Parathyroid adenoma (tissue), 2 donors: ENCODE measurements around the gene PHF13.

Experiments used
- H2AFZ ChIP-seq: fragments of 300-600 bp; sonication (generic); one replicate; pipeline ENCODE4 v1.7.0; 2017; ENCODE audit warnings: antibody characterized with exemption, mild to moderate bottlenecking
- H3K27ac ChIP-seq: fragments of 300-600 bp; sonication (generic); one replicate; pipeline ENCODE4 v1.7.0; 2017
- H3K27me3 ChIP-seq: fragments of 300-600 bp; sonication (generic); one replicate; pipeline ENCODE4 v1.7.0; 2017; ENCODE audit warnings: low read length; ENCODE audit not compliant: control insufficient read depth, insufficient read depth
- H3K36me3 ChIP-seq: fragments of 300-600 bp; sonication (generic); one replicate; pipeline ENCODE4 v1.7.0; 2017; ENCODE audit warnings: low read length; ENCODE audit not compliant: control insufficient read depth, insufficient read depth
- H3K4me1 ChIP-seq: fragments of 300-600 bp; sonication (generic); one replicate; pipeline ENCODE4 v1.7.0; 2017; ENCODE audit warnings: control low read depth
- H3K4me2 ChIP-seq: fragments of 300-600 bp; sonication (generic); one replicate; pipeline ENCODE4 v1.7.0; 2017; ENCODE audit warnings: low read length
- H3K4me3 ChIP-seq: fragments of 300-600 bp; sonication (generic); one replicate; pipeline ENCODE4 v1.7.0; 2017; ENCODE audit warnings: low read depth, low read length
- H3K79me2 ChIP-seq: fragments of 300-600 bp; sonication (generic); one replicate; pipeline ENCODE4 v1.7.0; 2017; ENCODE audit warnings: control low read depth
- H3K9ac ChIP-seq: fragments of 300-600 bp; sonication (generic); one replicate; pipeline ENCODE4 v1.7.0; 2017; ENCODE audit warnings: mild to moderate bottlenecking
- H3K9me3 ChIP-seq: fragments of 300-600 bp; sonication (generic); one replicate; pipeline ENCODE4 v1.7.0; 2017; ENCODE audit warnings: low read length; ENCODE audit not compliant: control insufficient read depth
- TF ChIP-seq, protein P1 (sequence below): fragments of 300-600 bp; sonication (generic); IDR thresholded peaks from one replicate; pipeline ENCODE4 v1.7.0; 2017; ENCODE audit warnings: antibody characterized with exemption, mild to moderate bottlenecking
- donor health status: primary hyperparathyroidism.

The PHF13 gene

DNA sequence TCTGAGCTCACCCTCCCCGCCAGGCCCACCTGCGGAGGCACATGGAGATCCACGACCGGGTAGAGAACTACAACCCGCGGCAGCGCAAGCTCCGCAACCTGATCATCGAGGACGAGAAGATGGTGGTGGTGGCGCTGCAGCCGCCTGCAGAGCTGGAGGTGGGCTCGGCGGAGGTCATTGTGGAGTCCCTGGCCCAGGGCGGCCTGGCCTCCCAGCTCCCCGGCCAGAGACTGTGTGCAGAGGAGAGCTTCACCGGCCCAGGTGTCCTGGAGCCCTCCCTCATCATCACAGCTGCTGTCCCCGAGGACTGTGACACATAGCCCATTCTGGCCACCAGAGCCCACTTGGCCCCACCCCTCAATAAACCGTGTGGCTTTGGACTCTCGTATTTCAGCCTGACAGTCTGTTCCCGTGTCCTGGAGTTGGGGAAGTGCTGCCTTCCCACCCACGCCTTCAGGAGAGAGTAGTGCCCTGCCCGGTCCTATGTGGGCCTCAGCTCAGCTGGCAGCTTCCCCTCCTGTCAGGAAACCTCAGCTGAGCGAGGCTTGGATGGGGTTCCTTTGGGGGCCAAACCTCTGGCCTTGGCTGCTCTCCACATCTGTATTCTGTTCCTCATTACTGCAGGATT, 24.5 kb upstream of the PHF13 start:
- Histone ChIP-seq H3K9ac (no peak overlapping the region), H3K9me3 (no peaks in the 10 kb centered on the region), H3K27ac (no peak overlapping the region), H3K4me2 (no peak overlapping the region), H3K4me1 (peaks cover 2% of the 10 kb centered on the region), H3K36me3 (no peaks in the 10 kb centered on the region), H3K27me3 (no peaks in the 10 kb centered on the region), H3K4me3 (no peak overlapping the region), H2AFZ (no peak overlapping the region), H3K79me2 (no peaks in the 10 kb centered on the region)
- TF ChIP-seq, protein P1, sequence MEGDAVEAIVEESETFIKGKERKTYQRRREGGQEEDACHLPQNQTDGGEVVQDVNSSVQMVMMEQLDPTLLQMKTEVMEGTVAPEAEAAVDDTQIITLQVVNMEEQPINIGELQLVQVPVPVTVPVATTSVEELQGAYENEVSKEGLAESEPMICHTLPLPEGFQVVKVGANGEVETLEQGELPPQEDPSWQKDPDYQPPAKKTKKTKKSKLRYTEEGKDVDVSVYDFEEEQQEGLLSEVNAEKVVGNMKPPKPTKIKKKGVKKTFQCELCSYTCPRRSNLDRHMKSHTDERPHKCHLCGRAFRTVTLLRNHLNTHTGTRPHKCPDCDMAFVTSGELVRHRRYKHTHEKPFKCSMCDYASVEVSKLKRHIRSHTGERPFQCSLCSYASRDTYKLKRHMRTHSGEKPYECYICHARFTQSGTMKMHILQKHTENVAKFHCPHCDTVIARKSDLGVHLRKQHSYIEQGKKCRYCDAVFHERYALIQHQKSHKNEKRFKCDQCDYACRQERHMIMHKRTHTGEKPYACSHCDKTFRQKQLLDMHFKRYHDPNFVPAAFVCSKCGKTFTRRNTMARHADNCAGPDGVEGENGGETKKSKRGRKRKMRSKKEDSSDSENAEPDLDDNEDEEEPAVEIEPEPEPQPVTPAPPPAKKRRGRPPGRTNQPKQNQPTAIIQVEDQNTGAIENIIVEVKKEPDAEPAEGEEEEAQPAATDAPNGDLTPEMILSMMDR, result no peak

DNA sequence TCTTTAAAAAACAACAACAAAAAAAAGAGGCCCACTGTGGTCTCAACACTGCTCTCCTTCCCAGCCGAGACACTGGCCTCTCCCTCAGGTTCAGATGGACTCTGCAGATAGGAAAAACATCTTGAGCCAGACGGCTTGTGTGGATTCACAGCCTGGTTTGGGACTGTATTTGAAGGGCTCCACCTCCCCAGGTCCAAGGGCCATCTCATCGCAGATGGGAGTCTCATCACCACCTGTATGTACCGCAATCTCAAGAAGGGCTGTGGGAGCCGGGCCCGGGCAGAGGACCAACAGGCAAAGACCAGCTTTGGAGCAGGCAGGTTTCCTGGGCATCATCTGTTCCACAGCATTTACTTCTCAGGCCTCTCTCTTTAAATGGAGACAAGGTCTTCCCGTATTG, 23.5 kb upstream of the PHF13 start:
- Histone ChIP-seq H3K36me3 (no peaks in the 10 kb centered on the region), H3K9me3 (no peaks in the 10 kb centered on the region), H3K4me1 (no peaks in the 10 kb centered on the region), H3K4me3 (no peak overlapping the region), H2AFZ (no peak overlapping the region), H3K79me2 (no peaks in the 10 kb centered on the region), H3K27me3 (no peaks in the 10 kb centered on the region), H3K4me2 (no peak overlapping the region), H3K9ac (no peak overlapping the region), H3K27ac (no peak overlapping the region)
- TF ChIP-seq, protein P1, result no peak

DNA sequence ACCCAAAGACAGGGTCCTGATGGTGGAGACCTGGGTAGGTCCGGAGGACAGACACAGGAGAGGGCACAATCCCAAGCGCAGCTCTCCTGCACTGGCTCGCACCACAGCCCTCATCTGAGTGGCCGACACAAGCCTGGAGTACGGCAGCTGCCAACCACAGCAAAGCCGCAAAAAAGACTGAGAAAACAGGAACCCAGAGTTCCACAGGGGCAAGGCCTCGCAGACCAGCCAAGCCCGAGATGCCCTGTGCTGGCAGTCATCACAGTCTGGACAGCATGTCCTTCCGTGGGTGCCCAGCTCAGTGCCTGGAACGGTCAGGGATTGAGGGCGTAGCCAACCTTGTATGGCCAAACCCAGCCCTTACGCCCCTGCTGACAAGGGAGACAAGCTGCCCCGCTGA, 22.3 kb upstream of the PHF13 start:
- H3K4me1 ChIP-seq, result no peaks in the 10 kb centered on the region
- H3K36me3 ChIP-seq, result no peaks in the 10 kb centered on the region
- peaks cover 2% of the 10 kb centered on the region for H3K79me2 ChIP-seq
- no peak overlapping the region for H2AFZ ChIP-seq
- TF ChIP-seq, protein P1, result no peak
- no peak overlapping the region for H3K4me3 ChIP-seq
- no peaks in the 10 kb centered on the region for H3K27me3 ChIP-seq
- no peak overlapping the region for H3K9ac ChIP-seq
- H3K9me3 ChIP-seq, result no peaks in the 10 kb centered on the region
- H3K27ac ChIP-seq, result no peak overlapping the region
- no peak overlapping the region for H3K4me2 ChIP-seq

DNA sequence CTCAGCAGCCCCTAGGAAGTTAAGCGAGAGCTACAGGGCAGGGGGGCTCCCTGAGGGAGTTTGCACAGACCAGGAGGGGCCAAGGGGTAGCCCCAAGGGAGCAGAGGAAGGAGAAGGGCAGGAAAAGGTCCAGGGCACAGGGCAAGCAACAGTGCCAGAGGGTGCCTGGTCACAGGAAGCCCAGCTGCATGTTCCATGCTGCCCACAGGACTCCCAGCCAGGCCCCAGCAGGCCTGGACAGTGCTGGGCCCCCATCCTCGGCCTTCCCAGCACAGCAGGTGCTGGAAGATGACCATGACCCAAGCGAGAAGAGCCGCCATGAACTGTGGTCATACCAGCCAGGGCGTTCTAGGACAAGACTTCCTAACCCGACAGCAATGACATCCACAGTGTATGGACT, 21.9 kb upstream of the PHF13 start:
- Histone ChIP-seq H3K9ac (no peak overlapping the region), H3K4me3 (no peak overlapping the region), H2AFZ (no peak overlapping the region), H3K4me1 (no peaks in the 10 kb centered on the region), H3K79me2 (peaks cover 2% of the 10 kb centered on the region), H3K27me3 (no peaks in the 10 kb centered on the region), H3K36me3 (no peaks in the 10 kb centered on the region), H3K27ac (no peak overlapping the region), H3K9me3 (no peaks in the 10 kb centered on the region), H3K4me2 (no peak overlapping the region)
- TF ChIP-seq, protein P1, result no peak

DNA sequence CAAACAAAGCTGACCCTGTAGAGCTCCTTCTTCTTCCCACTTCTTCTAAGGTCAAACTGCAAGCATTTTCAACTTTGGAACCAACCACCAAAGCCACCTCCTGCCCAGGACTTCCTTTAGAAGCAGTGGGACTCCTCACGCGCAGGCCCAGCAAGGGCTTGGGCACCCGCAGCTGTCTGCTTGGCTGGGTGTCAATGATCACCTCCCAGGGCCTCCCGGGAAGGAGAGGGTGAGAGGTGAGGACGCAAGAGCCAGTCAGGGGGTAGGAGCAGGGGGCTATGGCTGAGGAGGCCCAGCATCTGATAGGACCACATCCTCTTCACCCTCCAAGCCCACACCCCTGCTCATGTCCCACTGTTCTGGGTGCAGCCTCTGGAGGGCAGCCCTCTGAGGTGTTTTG, 21.1 kb upstream of the PHF13 start:
- no peaks in the 10 kb centered on the region for H3K4me1 ChIP-seq
- no peaks in the 10 kb centered on the region for H3K36me3 ChIP-seq
- H3K27me3 ChIP-seq, result no peaks in the 10 kb centered on the region
- H2AFZ ChIP-seq, result no peak overlapping the region
- no peak overlapping the region for H3K27ac ChIP-seq
- TF ChIP-seq, protein P1, result no peak
- no peak overlapping the region for H3K9ac ChIP-seq
- H3K4me2 ChIP-seq, result no peak overlapping the region
- H3K4me3 ChIP-seq, result no peak overlapping the region
- H3K9me3 ChIP-seq, result no peaks in the 10 kb centered on the region
- H3K79me2 ChIP-seq, result peaks cover 4% of the 10 kb centered on the region
